ENCODE measurements around the gene SPINK2. TPM values are rescaled to one million over a fixed set of nuclear protein-coding genes. Genes with fewer than 3 reads are reported as not detected.

Gene SPINK2
- polyA plus RNA-seq, 3 donors, result not detected

DNA sequence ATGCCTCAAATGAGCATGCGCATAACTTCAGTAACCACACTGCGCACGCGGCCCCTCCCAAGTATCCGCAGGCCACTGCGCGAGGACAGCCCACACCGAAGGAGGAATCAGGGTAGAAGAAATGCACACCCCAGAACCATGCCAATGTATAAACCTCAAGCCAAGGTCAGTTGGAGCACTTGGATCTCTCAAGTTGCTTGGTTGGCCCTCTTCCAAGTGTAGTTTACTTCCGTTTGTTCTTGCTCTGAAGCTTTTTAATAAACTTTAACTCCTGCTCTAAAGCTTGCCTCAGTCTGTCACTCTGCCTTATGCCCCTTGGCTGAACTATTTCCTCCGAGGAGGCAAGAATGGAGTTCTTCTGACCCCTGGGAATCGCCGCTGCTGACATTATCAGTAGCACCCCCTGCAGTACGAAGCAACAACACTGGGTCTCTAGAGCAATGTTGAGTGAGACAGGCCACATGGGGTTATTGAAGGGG, 22.0 kb upstream of the SPINK2 start:
- no peak overlapping the region for H2AFZ ChIP-seq (ENCODE audit: insufficient read depth, low read depth, low read length, poor library complexity, severe bottlenecking)
- Mint-ChIP-seq H3K27ac (no peak overlapping the region), H3K4me1 (peaks cover 13% of the 10 kb centered on the region), H3K9me3 (no peaks in the 10 kb centered on the region), H3K27me3 (ENCODE audit: low read depth in 3 of 3) (peaks cover 0 to 3% (median 2%) of the 10 kb centered on the region in 3 donors), H3K4me3 (no peak overlapping the region), H3K36me3 (no peaks in the 10 kb centered on the region)
- H3K27me3 ChIP-seq (ENCODE audit: control insufficient read depth in 2 of 2, insufficient read depth in 2 of 2, low read length in 2 of 2), result no peaks in the 10 kb centered on the region
- H3K9me3 ChIP-seq (replicated peaks in 1 of 2; ENCODE audit: control insufficient read depth in 1 of 2, insufficient read depth in 1 of 2, low read length in 2 of 2), result no peaks in the 10 kb centered on the region
- intact Hi-C loops (cut with micrococcal nuclease), result no loop called here
- H3K9ac ChIP-seq (ENCODE audit: insufficient read depth, low read length, poor library complexity, severe bottlenecking), result no peak overlapping the region
- DNase-seq, result no peak
- H4K20me1 ChIP-seq (ENCODE audit: insufficient read depth, low read length), result no peaks in the 10 kb centered on the region
- WGBS (ENCODE audit: insufficient coverage), result 93% methylated on average over 8 of the region's 13 CpGs
- H3K36me3 ChIP-seq (replicated peaks in 1 of 2; ENCODE audit: control insufficient read depth in 1 of 2, insufficient read depth in 2 of 2, low read length in 2 of 2), result no peaks in the 10 kb centered on the region
- H3K79me2 ChIP-seq (ENCODE audit: insufficient read depth, low read length), result no peaks in the 10 kb centered on the region
- no peaks in the 10 kb centered on the region for H3K4me1 ChIP-seq (ENCODE audit: control insufficient read depth in 1 of 2, insufficient read depth in 2 of 2, low read length in 2 of 2)
- H3K4me3 ChIP-seq (replicated peaks in 1 of 3; ENCODE audit: low read depth in 2 of 3, low read length in 3 of 3), result no peak overlapping the region
- TF ChIP-seq, protein P1, sequence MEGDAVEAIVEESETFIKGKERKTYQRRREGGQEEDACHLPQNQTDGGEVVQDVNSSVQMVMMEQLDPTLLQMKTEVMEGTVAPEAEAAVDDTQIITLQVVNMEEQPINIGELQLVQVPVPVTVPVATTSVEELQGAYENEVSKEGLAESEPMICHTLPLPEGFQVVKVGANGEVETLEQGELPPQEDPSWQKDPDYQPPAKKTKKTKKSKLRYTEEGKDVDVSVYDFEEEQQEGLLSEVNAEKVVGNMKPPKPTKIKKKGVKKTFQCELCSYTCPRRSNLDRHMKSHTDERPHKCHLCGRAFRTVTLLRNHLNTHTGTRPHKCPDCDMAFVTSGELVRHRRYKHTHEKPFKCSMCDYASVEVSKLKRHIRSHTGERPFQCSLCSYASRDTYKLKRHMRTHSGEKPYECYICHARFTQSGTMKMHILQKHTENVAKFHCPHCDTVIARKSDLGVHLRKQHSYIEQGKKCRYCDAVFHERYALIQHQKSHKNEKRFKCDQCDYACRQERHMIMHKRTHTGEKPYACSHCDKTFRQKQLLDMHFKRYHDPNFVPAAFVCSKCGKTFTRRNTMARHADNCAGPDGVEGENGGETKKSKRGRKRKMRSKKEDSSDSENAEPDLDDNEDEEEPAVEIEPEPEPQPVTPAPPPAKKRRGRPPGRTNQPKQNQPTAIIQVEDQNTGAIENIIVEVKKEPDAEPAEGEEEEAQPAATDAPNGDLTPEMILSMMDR (IDR thresholded peaks at IDR 0.05), result no peak
- H3K27ac ChIP-seq (ENCODE audit: low read depth in 1 of 2, low read length in 2 of 2), result no peak overlapping the region
- H3K4me2 ChIP-seq (replicated peaks; ENCODE audit: extremely low read depth, low read length, poor library complexity, severe bottlenecking), result no peak overlapping the region

DNA sequence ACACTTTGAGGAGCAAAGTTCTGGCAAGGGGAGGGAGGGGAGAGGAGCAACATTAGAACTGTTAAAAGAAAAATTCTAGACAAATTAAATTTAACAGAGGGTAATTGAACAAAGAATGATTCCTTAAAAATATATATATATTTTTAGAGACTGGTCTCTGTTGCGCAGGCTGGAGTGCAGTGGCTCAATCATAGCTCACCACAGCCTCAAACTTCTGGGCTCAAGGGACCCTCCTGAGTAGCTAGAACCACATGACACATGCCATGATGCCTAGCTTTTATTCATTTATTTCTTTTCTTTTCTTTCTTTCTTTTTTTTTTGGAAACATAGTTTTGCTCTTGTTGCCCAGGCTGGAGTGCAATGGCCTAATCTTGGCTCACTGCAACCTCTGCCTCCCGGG, 19.1 kb upstream of the SPINK2 start:
- H3K4me2 ChIP-seq (replicated peaks; ENCODE audit: extremely low read depth, low read length, poor library complexity, severe bottlenecking), result no peak overlapping the region
- TF ChIP-seq, protein P1 (IDR thresholded peaks at IDR 0.05), result no peak
- Mint-ChIP-seq H3K36me3 (no peaks in the 10 kb centered on the region), H3K4me1 (peaks cover 17% of the 10 kb centered on the region), H3K27me3 (ENCODE audit: low read depth in 3 of 3) (peaks cover 0 to 2% (median 0%) of the 10 kb centered on the region in 3 donors), H3K4me3 (peak overlapping the region in 1 of 2 donors; percentile 26), H3K27ac (peak overlapping the region in 1 of 7 donors; percentile 60), H3K9me3 (no peaks in the 10 kb centered on the region)
- no peak overlapping the region for H3K4me3 ChIP-seq (replicated peaks in 1 of 3; ENCODE audit: low read depth in 2 of 3, low read length in 3 of 3)
- no peak overlapping the region for H3K9ac ChIP-seq (ENCODE audit: insufficient read depth, low read length, poor library complexity, severe bottlenecking)
- H3K36me3 ChIP-seq (replicated peaks in 1 of 2; ENCODE audit: control insufficient read depth in 1 of 2, insufficient read depth in 2 of 2, low read length in 2 of 2), result no peaks in the 10 kb centered on the region
- WGBS (ENCODE audit: insufficient coverage), result 0% methylated on average over 1 of the region's 2 CpGs
- H3K9me3 ChIP-seq (replicated peaks in 1 of 2; ENCODE audit: control insufficient read depth in 1 of 2, insufficient read depth in 1 of 2, low read length in 2 of 2), result no peaks in the 10 kb centered on the region
- H3K79me2 ChIP-seq (ENCODE audit: insufficient read depth, low read length), result no peaks in the 10 kb centered on the region
- H3K27me3 ChIP-seq (ENCODE audit: control insufficient read depth in 2 of 2, insufficient read depth in 2 of 2, low read length in 2 of 2), result no peaks in the 10 kb centered on the region
- intact Hi-C loops (cut with micrococcal nuclease), result no loop called here
- no peaks in the 10 kb centered on the region for H3K4me1 ChIP-seq (ENCODE audit: control insufficient read depth in 1 of 2, insufficient read depth in 2 of 2, low read length in 2 of 2)
- DNase-seq, result no peak
- H4K20me1 ChIP-seq (ENCODE audit: insufficient read depth, low read length), result no peaks in the 10 kb centered on the region
- no peak overlapping the region for H3K27ac ChIP-seq (ENCODE audit: low read depth in 1 of 2, low read length in 2 of 2)
- H2AFZ ChIP-seq (ENCODE audit: insufficient read depth, low read depth, low read length, poor library complexity, severe bottlenecking), result no peak overlapping the region
